HepG2 (cell line): ENCODE measurements around the gene JAGN1. TPM values are rescaled to one million over a fixed set of nuclear protein-coding genes. Genes with fewer than 3 reads are reported as not detected.

ENCODE experiments used
- CEBPB ChIP-seq: IDR thresholded peaks from 2 replicates; pipeline ENCODE4 v1.6.1; 2011; ENCODE audit warnings: low read depth, low read length, improper control_type of control experiment, borderline replicate concordance
- DR1 ChIP-seq: sonication (generic); formaldehyde crosslinking; IDR thresholded peaks from 2 replicates; pipeline ENCODE4 v1.8.0; 2021; ENCODE audit warnings: mild to moderate bottlenecking, missing genetic modification reagents, inconsistent platforms
- FUBP1 ChIP-seq: sonication (generic); formaldehyde crosslinking; IDR thresholded peaks from 2 replicates; pipeline ENCODE4 v1.5.1; 2020; ENCODE audit warnings: missing genetic modification reagents, mild to moderate bottlenecking, borderline replicate concordance
- KLF15 ChIP-seq: sonication (generic); formaldehyde crosslinking; IDR thresholded peaks from 2 replicates; pipeline ENCODE4 v1.8.1; 2023; ENCODE audit warnings: borderline replicate concordance, mild to moderate bottlenecking, inconsistent platforms, missing genetic modification reagents, mixed read lengths
- MLX ChIP-seq: IDR thresholded peaks from 2 replicates; pipeline ENCODE4 v1.6.1; 2016
- NFATC3 ChIP-seq: sonication (generic); formaldehyde crosslinking; IDR thresholded peaks from 2 replicates; pipeline ENCODE4 v1.5.1; 2020; ENCODE audit warnings: mild to moderate bottlenecking, missing genetic modification reagents
- NPAS2 ChIP-seq: sonication (generic); formaldehyde crosslinking; IDR thresholded peaks from 2 replicates; pipeline ENCODE4 v1.8.0; 2022; ENCODE audit warnings: mild to moderate bottlenecking, missing genetic modification reagents, borderline replicate concordance
- SMAD1 ChIP-seq: sonication (generic); formaldehyde crosslinking; IDR thresholded peaks from 2 replicates; pipeline ENCODE4 v1.4.0; 2020; ENCODE audit warnings: missing genetic modification reagents, low read depth, mild to moderate bottlenecking, borderline replicate concordance
- SMARCC2 ChIP-seq: fragments of 450-650 bp; IDR thresholded peaks from 2 replicates; pipeline ENCODE4 v1.6.1; 2017; ENCODE audit warnings: antibody characterized with exemption, mild to moderate bottlenecking
- TOE1 ChIP-seq: sonication (generic); formaldehyde crosslinking; IDR thresholded peaks from 2 replicates; pipeline ENCODE4 v1.4.0; 2020; ENCODE audit warnings: mild to moderate bottlenecking, missing genetic modification reagents
- TOPORS ChIP-seq: sonication (generic); formaldehyde crosslinking; IDR thresholded peaks from 2 replicates; pipeline ENCODE4 v1.8.0; 2023; ENCODE audit warnings: mild to moderate bottlenecking, missing genetic modification reagents
- WIZ ChIP-seq: sonication (generic); formaldehyde crosslinking; IDR thresholded peaks from 2 replicates; pipeline ENCODE4 v1.5.1; 2020; ENCODE audit warnings: mild to moderate bottlenecking, missing genetic modification reagents
- XBP1 ChIP-seq: sonication (generic); formaldehyde crosslinking; IDR thresholded peaks from 2 replicates; pipeline ENCODE4 v1.5.0; 2020; ENCODE audit warnings: missing genetic modification reagents
- ZBTB2 ChIP-seq: sonication (generic); formaldehyde crosslinking; IDR thresholded peaks from 2 replicates; pipeline ENCODE4 v1.8.0; 2022; ENCODE audit warnings: low read depth, missing genetic modification reagents
- ZNF10 ChIP-seq: sonication (generic); formaldehyde crosslinking; IDR thresholded peaks from 2 replicates; pipeline ENCODE4 v1.4.0; 2020; ENCODE audit warnings: mild to moderate bottlenecking, low read depth, missing genetic modification reagents, borderline replicate concordance
- ZNF512B ChIP-seq: sonication (generic); formaldehyde crosslinking; IDR thresholded peaks from 2 replicates; pipeline ENCODE4 v1.5.1; 2020; ENCODE audit warnings: missing genetic modification reagents, mild to moderate bottlenecking, borderline replicate concordance
- ZNF543 ChIP-seq: sonication (generic); formaldehyde crosslinking; IDR thresholded peaks from 2 replicates; pipeline ENCODE4 v1.4.0; 2020; ENCODE audit warnings: mild to moderate bottlenecking, missing genetic modification reagents
- ZNF607 ChIP-seq: sonication (generic); formaldehyde crosslinking; IDR thresholded peaks from 2 replicates; pipeline ENCODE4 v1.5.1; 2020; ENCODE audit warnings: missing genetic modification reagents, mild to moderate bottlenecking, borderline replicate concordance
- ZNF652 ChIP-seq: IDR thresholded peaks from 2 replicates; pipeline ENCODE4 v1.6.1; 2016; ENCODE audit warnings: low read depth, borderline replicate concordance
- ZUFSP ChIP-seq: sonication (generic); formaldehyde crosslinking; IDR thresholded peaks from 2 replicates; pipeline ENCODE4 v1.9.0; 2021; ENCODE audit warnings: missing genetic modification reagents, mild to moderate bottlenecking, borderline replicate concordance
- polyA plus RNA-seq, 8 experiments: library from polyadenylated mRNA; depleted of rRNA in 3 of 8; stranded (reverse) in 7 of 8; unstranded in 1 of 8; fragments of >200 nt; fragmentation: Illumina TruSeq in 4 of 8; extraction: Trizol in 4 of 8; gene quantifications; 2 replicates each; pipeline versions ENCODE4 v1.2.1 to v1.2.3, GENCODE V29; 2011 to 2016; ENCODE audit warnings: low read depth in 4 of 8, missing spikeins in 1 of 8, mixed read lengths in 1 of 8; ENCODE audit not compliant: insufficient read depth in 1 of 8
- total RNA-seq, 5 experiments: library from RNA; depleted of rRNA; stranded (reverse); fragments of >200 nt; fragmentation: Illumina TruSeq; extraction: Trizol; gene quantifications; 2 replicates each; pipeline ENCODE4 v1.2.3, GENCODE V29; 2016; ENCODE audit warnings: low read depth in 1 of 5

Gene JAGN1
- total and polyA plus RNA-seq, 2 of the 13 experiments (the other 11 are each of a cell fraction or from before 2014, with no cell fraction given), result 49.9 to 50.9 TPM

GRCh38 chr3:9890249-9891071, at the start of gene JAGN1 (continued):
- TF ChIP-seq ZNF10 (no peak), ZBTB2 (CRISPR knock-in tag) (no peak), TOE1 (CRISPR knock-in tag) (no peak), NPAS2 (CRISPR knock-in tag) (no peak), CEBPB (no peak), SMAD1 (CRISPR knock-in tag) (peak; percentile 82; the same call in 1 of the 2 replicates), SMARCC2 (no peak), ZUFSP (no peak), MLX (no peak), FUBP1 (CRISPR knock-in tag) (0 out of 2 replicates have a peak, but pooled peaks have one; percentile 27), XBP1 (CRISPR knock-in tag) (no peak), ZNF543 (CRISPR knock-in tag) (peak; percentile 54; the same call in 1 of the 2 replicates), NFATC3 (CRISPR knock-in tag) (no peak), ZNF512B (CRISPR knock-in tag) (no peak), KLF15 (CRISPR knock-in tag) (0 out of 2 replicates have a peak, but pooled peaks have one; percentile 46), WIZ (CRISPR knock-in tag) (0 out of 2 replicates have a peak, but pooled peaks have one; percentile 56), ZNF652 (CRISPR knock-in tag) (no peak), TOPORS (CRISPR knock-in tag) (no peak), DR1 (CRISPR knock-in tag) (peak; percentile 86), ZNF607 (CRISPR knock-in tag) (peak; percentile 67)
